MCF 10A (cell line): ENCODE results near the gene KCTD18. TPM values are rescaled to one million over a fixed set of nuclear protein-coding genes. Genes with fewer than 3 reads are reported as not detected.

Source experiments
- BruUV-seq: library from RNA; stranded (reverse); fragments of 400-500 nt; replicated peaks from 2 replicates; lab custom pipeline; 2021; lab: Mats Ljungman, UMichigan
- CTCF ChIA-PET: fragments of 300-600 bp; sonication (Branson Sonifier 250); formaldehyde crosslinking; extraction: SDS; loops from one replicate; lab custom pipeline; 2021; ENCODE audit warnings: antibody characterized with exemption, inconsistent platforms; lab: Yijun Ruan, JAX
- POLR2A ChIA-PET: fragments of 300-600, 350-650 bp; sonication (Branson Sonifier 250); formaldehyde crosslinking; extraction: SDS; loops from one replicate; lab custom pipeline; 2020; ENCODE audit warnings: antibody characterized with exemption, inconsistent platforms; lab: Yijun Ruan, JAX
- DNase-seq: peaks from one replicate; pipeline ENCODE4 v3.0.0-alpha.2; 2018; ENCODE audit not compliant: unreplicated experiment
- H3K27ac Mint-ChIP-seq: one replicate; pipeline ENCODE4 v1.8.0; 2022; ENCODE audit warnings: mild to moderate bottlenecking, low read depth, mixed read lengths; ENCODE audit not compliant: unreplicated experiment
- H3K27me3 Mint-ChIP-seq: one replicate; pipeline ENCODE4 v1.8.0; 2022; ENCODE audit warnings: mixed read lengths; ENCODE audit not compliant: insufficient read depth, unreplicated experiment
- H3K36me3 Mint-ChIP-seq: one replicate; pipeline ENCODE4 v1.8.0; 2022; ENCODE audit warnings: mild to moderate bottlenecking, moderate library complexity, mixed read lengths; ENCODE audit not compliant: insufficient read depth, unreplicated experiment
- H3K4me1 Mint-ChIP-seq: one replicate; pipeline ENCODE4 v1.8.0; 2022; ENCODE audit warnings: mixed read lengths; ENCODE audit not compliant: insufficient read depth, unreplicated experiment
- H3K4me3 Mint-ChIP-seq: one replicate; pipeline ENCODE4 v1.8.0; 2022; ENCODE audit warnings: mild to moderate bottlenecking, moderate library complexity, mixed read lengths; ENCODE audit not compliant: unreplicated experiment
- H3K9me3 Mint-ChIP-seq: one replicate; pipeline ENCODE4 v1.8.0; 2022; ENCODE audit warnings: mixed read lengths; ENCODE audit not compliant: unreplicated experiment
- intact Hi-C: fragments of 100-400 bp; cut with micrococcal nuclease; formaldehyde crosslinking; loops from 2 replicates; pipeline ENCODE4 v1.14.1; 2022
- total RNA-seq: library from RNA; stranded (reverse); gene quantifications from 2 replicates; pipeline ENCODE4 v1.2.3, GENCODE V29; 2022
- TF ChIP-seq, protein P1 (sequence below): fragments of 200-600 bp; IDR thresholded peaks from one replicate; pipeline ENCODE4 v1.8.0; 2022; ENCODE audit warnings: antibody characterized with exemption, mild to moderate bottlenecking; ENCODE audit not compliant: unreplicated experiment

KCTD18 gene
- total RNA-seq, 1 experiment from 2014 or later, result 13.5 TPM

DNA sequence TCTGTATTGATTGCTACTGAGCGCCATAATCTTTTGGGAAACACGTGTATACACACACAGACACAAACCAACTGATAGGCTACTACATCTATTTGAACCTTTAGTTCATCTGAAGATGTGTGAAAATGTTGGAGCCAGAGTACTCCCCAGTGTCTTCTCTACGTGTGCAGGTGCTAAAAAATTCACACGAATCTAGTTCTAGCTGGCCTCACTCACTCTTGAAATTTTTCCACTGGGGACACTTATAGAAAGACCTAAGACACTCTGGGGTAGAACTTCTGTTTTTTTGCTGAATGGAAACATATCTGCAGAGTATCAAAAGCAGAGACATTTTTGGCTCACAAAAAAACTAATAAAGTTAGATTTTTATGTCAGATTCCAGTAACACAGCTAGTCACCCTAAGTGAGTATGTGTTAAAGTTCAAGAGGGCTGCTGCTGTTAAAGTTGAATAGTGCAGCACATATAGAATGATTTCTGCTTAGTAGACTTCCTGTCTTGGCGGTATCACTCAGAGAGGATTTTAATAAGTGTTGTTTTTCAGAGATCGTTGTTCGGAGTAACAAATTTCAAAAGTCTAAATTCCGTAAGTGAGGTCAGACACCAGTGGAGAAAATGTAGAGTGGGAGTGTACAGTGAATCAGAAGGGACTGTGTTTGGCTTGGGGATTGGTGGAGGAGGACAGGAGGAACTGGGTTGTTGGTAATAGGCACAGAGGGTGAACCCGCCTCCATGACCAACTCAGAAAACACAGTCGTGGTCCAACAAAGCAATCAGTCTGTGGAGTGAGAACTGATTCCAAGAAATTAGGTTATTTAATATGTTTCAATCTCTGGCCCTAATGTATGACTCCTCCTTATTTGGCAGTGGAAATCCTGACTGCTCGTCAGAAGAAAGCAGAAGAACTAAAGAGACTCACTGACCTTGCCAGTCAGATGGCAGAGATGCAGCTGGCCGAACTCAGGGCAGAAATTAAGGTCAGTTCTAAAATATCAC lies 43.1 kb downstream of the KCTD18 start:
- Mint-ChIP-seq H3K4me1 (no peaks in the 10 kb centered on the region), H3K27ac (no peak overlapping the region), H3K36me3 (peaks cover 45% of the 10 kb centered on the region), H3K9me3 (no peaks in the 10 kb centered on the region), H3K27me3 (no peaks in the 10 kb centered on the region), H3K4me3 (no peak overlapping the region)
- ChIA-PET CTCF (interaction anchor here (0.5 to 4.0 kb wide), 6 partner anchors 9 to 717 kb away, joined by 3 to 21 read pairs (median 5); no protein-coding TSS in a partner anchor), POLR2A (interaction anchor here (0.6 kb wide), 1 partner anchor 15 kb away, joined by 4 read pairs; no protein-coding TSS in a partner anchor)
- BruUV-seq, result no TSS peak
- TF ChIP-seq, protein P1, sequence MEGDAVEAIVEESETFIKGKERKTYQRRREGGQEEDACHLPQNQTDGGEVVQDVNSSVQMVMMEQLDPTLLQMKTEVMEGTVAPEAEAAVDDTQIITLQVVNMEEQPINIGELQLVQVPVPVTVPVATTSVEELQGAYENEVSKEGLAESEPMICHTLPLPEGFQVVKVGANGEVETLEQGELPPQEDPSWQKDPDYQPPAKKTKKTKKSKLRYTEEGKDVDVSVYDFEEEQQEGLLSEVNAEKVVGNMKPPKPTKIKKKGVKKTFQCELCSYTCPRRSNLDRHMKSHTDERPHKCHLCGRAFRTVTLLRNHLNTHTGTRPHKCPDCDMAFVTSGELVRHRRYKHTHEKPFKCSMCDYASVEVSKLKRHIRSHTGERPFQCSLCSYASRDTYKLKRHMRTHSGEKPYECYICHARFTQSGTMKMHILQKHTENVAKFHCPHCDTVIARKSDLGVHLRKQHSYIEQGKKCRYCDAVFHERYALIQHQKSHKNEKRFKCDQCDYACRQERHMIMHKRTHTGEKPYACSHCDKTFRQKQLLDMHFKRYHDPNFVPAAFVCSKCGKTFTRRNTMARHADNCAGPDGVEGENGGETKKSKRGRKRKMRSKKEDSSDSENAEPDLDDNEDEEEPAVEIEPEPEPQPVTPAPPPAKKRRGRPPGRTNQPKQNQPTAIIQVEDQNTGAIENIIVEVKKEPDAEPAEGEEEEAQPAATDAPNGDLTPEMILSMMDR, result no peak
- intact Hi-C loops, result no loop called here
- no peak for DNase-seq

DNA sequence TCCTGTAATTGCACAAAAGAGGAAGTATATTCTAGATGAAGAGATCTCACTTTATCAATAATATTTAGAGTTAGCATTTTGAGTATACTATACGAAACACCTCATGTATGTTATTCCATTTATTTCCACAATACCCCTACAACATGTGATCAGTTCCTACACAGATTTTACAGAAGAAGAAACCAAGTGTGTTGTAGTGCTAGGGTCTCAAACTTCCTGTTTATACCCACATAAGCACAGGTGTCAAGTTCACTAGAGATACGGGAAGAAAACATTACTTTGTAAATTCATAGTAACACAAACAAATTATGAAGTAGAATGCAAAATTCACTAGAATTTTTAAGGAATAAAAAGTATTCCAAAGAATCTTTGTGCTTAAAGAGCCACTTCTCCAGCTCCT lies 46.4 kb downstream of the KCTD18 start:
- Mint-ChIP-seq H3K4me3 (no peak overlapping the region), H3K27ac (no peak overlapping the region), H3K36me3 (peaks cover 31% of the 10 kb centered on the region), H3K27me3 (no peaks in the 10 kb centered on the region), H3K9me3 (no peaks in the 10 kb centered on the region), H3K4me1 (no peaks in the 10 kb centered on the region)
- ChIA-PET POLR2A (no interaction called here), CTCF (interaction anchor here (0.6 to 0.9 kb wide), 2 partner anchors 483 to 499 kb away, joined by 3 to 4 read pairs; no protein-coding TSS in a partner anchor)
- TF ChIP-seq, protein P1, result no peak
- intact Hi-C loops, result no loop called here
- BruUV-seq, result no TSS peak
- no peak for DNase-seq

DNA sequence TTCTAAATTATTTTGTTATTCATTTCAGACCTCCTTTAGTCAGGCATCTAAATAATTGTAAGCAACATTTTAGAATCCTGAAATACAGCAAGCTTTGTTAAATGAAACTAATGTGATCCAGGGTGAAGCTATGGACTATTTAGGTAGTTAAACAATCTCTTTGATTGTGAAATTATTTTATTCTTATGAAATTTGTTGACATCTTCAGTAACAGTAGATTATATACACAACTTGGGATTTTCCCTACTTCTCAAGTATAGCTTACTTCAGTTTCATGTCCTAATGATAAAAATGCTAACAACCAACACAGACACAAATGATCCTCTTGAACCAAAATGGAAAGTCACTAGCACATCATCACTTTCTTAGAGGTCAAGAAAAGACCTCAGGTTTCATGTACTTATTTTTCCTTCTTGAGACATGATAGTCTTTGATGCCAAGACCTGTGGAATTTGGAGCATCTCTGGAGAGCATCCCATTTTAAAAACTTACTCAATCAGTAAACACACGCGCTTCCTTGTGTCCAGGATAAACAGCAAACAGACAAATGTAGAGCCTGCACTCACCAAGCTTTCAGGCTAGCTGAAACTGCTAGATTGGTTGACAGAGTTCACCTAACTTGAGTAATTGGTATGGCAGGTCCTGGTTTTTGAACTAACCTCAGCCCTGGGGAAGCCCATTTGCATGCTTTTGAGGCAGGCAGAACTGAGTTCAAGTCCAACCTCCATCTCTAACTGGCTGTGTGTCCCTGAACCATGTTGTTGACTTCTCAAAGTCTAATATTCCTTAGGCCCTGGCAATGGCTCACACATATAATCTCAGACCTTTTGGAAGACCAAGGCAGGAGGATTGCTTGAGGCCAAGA lies 47.8 kb downstream of the KCTD18 start:
- DNase-seq, result no peak
- TF ChIP-seq, protein P1, result no peak
- ChIA-PET CTCF (interaction anchor here (0.7 to 1.3 kb wide), 2 partner anchors 9 to 239 kb away, joined by 3 to 10 read pairs; no protein-coding TSS in a partner anchor), POLR2A (no interaction called here)
- Mint-ChIP-seq H3K9me3 (no peaks in the 10 kb centered on the region), H3K36me3 (peaks cover 21% of the 10 kb centered on the region), H3K27me3 (no peaks in the 10 kb centered on the region), H3K4me3 (no peak overlapping the region), H3K4me1 (no peaks in the 10 kb centered on the region), H3K27ac (no peak overlapping the region)
- no TSS peak for BruUV-seq
- intact Hi-C loops, result no loop called here
